Body of pancreas (tissue), 4 donors: ENCODE measurements around the gene HOXC4. TPM values are rescaled to one million over a fixed set of nuclear protein-coding genes. Genes with fewer than 3 reads are reported as not detected.

Source experiments
- ATAC-seq: fragments of 150-250 bp; one replicate; pipeline ENCODE4 v1.9.1; 2016
- DNase-seq, 4 donors: peaks; one replicate each; pipeline ENCODE4 v3.0.0-alpha.2; 2019
- H3K27ac ChIP-seq, 4 donors: fragments of 200-600 bp; sonication (generic); 1 replicate in 3 of 4; 2 replicates in 1 of 4; pipeline versions ENCODE4 v1.5.1 to v1.6.1; 2016 to 2019; ENCODE audit warnings: mild to moderate bottlenecking in 1 of 4, mixed read lengths in 1 of 4, moderate library complexity in 1 of 4
- H3K27me3 ChIP-seq, 2 donors: fragments of 200-600 bp; sonication (generic); one replicate each; pipeline ENCODE4 v1.6.0; 2016; ENCODE audit warnings: mild to moderate bottlenecking in 1 of 2
- H3K36me3 ChIP-seq, 2 donors: fragments of 200-600 bp; sonication (generic); replicated peaks in 1 of 2; 2 replicates each; pipeline ENCODE4 v1.5.1; 2016; ENCODE audit warnings: low read depth in 2 of 2; ENCODE audit not compliant: insufficient read depth in 1 of 2
- H3K4me1 ChIP-seq: fragments of 200-600 bp; sonication (generic); one replicate; pipeline ENCODE4 v1.6.0; 2016
- H3K4me3 ChIP-seq, 2 donors: fragments of 200-600 bp; sonication (generic); 1 replicate in 1 of 2; 2 replicates in 1 of 2; pipeline ENCODE4 v1.5.1; 2016 to 2019
- H3K9me3 ChIP-seq, 3 donors: fragments of 200-600 bp; sonication (generic); 1 replicate in 2 of 3; 2 replicates in 1 of 3; pipeline ENCODE4 v1.5.1; 2016
- POLR2A ChIP-seq, 3 donors: fragments of 450-650 bp; IDR thresholded peaks; one replicate each; pipeline ENCODE4 v1.6.1; 2016; ENCODE audit warnings: antibody characterized with exemption in 3 of 3, mild to moderate bottlenecking in 2 of 3
- WGBS, 2 donors: methylation state at CpG; one replicate each; pipeline ENCODE4 v1.1.5; 2017; 5-methylcytosine and 5-hydroxymethylcytosine counted together
- intact Hi-C: fragments of 100-400 bp; cut with DNase I; formaldehyde crosslinking; loops from one replicate; pipeline ENCODE4 v1.15.1; 2023
- total RNA-seq, 2 donors: library from RNA; depleted of rRNA; stranded (reverse); fragments of >200 nt; gene quantifications; one replicate each; pipeline ENCODE4 v1.1.0, GENCODE V29; 2016
- TF ChIP-seq, protein P1 (sequence below), 7 experiments: fragments of 450-650 bp in 4 of 7; fragments of 200-600 bp in 3 of 7; sonication (generic) in 3 of 7; IDR thresholded peaks; one replicate each; pipeline ENCODE4 v1.5.1; 2016 to 2019; ENCODE audit warnings: antibody characterized with exemption in 7 of 7

HOXC4 gene
- total RNA-seq, 2 donors from 2014 or later: not detected

DNA sequence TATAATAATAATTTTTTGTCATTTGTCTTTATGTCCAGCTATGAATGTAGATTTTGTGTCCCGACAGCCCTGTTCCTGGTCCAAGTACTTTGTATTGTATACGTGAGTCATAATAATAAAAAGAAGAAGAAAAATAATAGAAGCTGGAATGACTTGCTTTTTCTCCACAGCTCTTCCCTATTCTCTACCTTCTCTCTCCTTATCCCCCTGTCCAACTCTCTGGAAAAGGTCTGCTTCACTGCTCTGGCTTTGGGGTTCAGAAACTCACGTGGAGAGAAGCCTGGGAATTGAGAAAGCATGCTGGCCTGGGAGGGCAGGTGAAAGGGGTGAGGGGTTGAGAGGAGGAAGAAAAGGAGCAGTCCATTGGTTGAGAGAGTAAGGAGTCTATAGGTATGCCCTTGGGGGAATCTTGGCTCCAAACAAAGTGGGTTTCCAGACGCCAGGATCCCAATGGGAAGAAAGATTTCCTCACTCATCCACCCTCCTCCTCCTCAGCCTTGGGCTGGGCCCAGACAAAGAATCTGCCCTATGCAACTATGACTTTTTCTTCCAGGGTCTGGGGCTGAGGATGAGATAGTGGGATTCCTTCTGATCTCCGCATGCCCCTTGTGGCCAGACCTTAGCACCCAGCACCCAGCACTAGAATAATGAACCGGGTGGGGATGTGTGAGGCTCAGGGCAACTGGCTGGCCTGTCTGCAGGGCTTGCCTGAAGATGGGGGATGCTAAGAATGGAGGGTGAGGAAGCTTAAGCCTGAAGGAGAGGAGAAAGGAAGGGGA lies 40.8 kb upstream of the HOXC4 start:
- no peak for TF ChIP-seq POLR2A (IDR thresholded peaks at IDR 0.05)
- TF ChIP-seq, protein P1, sequence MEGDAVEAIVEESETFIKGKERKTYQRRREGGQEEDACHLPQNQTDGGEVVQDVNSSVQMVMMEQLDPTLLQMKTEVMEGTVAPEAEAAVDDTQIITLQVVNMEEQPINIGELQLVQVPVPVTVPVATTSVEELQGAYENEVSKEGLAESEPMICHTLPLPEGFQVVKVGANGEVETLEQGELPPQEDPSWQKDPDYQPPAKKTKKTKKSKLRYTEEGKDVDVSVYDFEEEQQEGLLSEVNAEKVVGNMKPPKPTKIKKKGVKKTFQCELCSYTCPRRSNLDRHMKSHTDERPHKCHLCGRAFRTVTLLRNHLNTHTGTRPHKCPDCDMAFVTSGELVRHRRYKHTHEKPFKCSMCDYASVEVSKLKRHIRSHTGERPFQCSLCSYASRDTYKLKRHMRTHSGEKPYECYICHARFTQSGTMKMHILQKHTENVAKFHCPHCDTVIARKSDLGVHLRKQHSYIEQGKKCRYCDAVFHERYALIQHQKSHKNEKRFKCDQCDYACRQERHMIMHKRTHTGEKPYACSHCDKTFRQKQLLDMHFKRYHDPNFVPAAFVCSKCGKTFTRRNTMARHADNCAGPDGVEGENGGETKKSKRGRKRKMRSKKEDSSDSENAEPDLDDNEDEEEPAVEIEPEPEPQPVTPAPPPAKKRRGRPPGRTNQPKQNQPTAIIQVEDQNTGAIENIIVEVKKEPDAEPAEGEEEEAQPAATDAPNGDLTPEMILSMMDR (IDR thresholded peaks at IDR 0.05): no peak
- ATAC-seq (no peak), DNase-seq (no peak)
- no peak overlapping the region for H3K4me3 ChIP-seq
- no peak overlapping the region for H3K27ac ChIP-seq
- H3K27me3 ChIP-seq: peaks cover 6 to 57% of the 10 kb centered on the region in 2 donors
- intact Hi-C loops: no loop called here
- no peaks in the 10 kb centered on the region for H3K36me3 ChIP-seq
- 24 to 36% methylated on average over 6 of the region's 6 CpGs for WGBS, 2 donors
- H3K4me1 ChIP-seq: peaks cover 15% of the 10 kb centered on the region
- H3K9me3 ChIP-seq: no peaks in the 10 kb centered on the region

DNA sequence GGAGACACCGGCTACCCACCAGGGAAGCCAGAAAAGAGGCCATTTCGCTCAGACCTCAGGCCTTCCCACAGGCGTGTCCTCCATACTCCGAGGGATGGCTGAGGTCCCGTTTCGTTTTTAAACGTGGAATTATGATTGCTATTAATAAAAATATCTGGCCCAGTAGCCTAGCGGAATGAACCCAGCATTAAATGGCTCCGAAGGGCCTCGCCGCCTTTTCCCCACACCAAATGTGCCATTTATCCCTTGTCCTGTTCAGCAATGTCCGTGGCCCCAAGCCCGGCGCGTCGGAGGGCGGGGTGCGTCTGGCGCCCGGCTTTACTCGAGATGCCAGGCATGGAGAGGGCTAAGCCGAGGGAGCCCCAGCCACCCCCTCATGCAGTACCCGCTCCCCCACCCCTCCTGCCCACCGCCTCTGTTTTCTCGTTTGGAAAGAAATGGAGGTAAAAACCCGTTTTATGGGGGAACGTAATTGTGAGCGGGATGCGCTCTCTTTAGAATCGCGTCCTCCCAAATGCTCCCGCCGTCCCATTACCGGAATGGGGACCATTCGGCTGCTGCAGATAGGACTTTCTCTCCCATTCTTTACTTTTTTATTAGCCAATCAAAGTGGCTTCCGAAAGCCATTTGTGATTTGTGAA lies 39.1 kb upstream of the HOXC4 start:
- TF ChIP-seq, protein P1 (IDR thresholded peaks at IDR 0.05): no peak
- TF ChIP-seq POLR2A (IDR thresholded peaks at IDR 0.05): no peak
- WGBS, 2 donors: 11 to 13% methylated on average over 35 to 36 of the region's 36 CpGs
- H3K9me3 ChIP-seq: no peaks in the 10 kb centered on the region
- no peak overlapping the region for H3K4me3 ChIP-seq
- peaks cover 21% of the 10 kb centered on the region for H3K4me1 ChIP-seq
- H3K27ac ChIP-seq: no peak overlapping the region
- ATAC-seq: no peak
- peaks cover 6 to 53% of the 10 kb centered on the region in 2 donors for H3K27me3 ChIP-seq
- intact Hi-C loops: no loop called here
- no peak for DNase-seq
- H3K36me3 ChIP-seq: no peaks in the 10 kb centered on the region

DNA sequence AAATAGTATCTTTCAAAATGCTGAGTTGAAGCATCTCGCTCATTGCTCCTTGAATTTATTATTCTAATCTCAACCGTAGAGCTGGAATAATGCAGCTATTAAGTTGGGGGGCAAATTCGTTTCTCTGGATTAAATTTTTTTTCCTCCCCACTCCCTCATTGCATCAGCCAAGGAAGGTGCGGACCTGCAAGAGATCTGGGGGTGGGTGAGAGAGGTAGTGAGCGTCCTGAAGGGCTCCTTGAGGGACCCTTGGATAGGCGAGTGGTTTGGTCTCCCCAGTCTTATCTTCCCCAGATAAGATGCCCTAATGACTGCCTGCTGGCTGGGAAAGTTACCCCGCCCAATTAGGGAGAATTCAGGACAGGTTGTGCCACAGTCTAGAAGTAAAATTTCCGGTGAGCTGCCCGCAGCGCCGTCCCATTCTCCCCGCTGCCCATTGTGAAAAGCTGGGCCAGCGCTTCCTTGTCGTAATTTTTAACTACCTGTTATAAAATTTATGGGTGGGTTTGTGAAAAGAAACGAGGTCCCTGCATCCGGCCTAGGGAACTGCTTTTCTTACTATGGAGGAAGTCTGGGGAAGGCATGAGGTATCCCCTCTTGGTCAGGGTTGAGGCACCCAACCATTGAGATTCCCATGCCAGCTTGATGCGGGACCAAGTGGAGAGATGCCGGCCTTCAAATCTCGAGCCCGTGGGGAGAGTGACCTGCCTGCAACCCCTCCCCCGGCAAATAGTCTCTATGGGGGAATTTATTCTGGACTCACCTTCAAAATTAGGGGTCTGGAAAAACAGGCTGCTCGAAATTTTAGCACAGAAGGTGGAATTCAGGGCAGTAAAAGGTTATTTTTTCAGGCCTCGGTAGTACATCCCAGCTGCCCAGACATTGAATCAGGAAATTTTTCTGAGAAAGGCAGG lies 38.4 kb upstream of the HOXC4 start:
- no peaks in the 10 kb centered on the region for H3K36me3 ChIP-seq
- no peak overlapping the region for H3K27ac ChIP-seq
- H3K4me1 ChIP-seq: peaks cover 25% of the 10 kb centered on the region
- H3K9me3 ChIP-seq: no peaks in the 10 kb centered on the region
- DNase-seq (no peak), ATAC-seq (no peak)
- H3K4me3 ChIP-seq: no peak overlapping the region
- TF ChIP-seq POLR2A (IDR thresholded peaks at IDR 0.05): no peak
- TF ChIP-seq, protein P1 (IDR thresholded peaks at IDR 0.05): no peak
- intact Hi-C loops: no loop called here
- 11 to 17% methylated on average over 23 of the region's 23 CpGs for WGBS, 2 donors
- H3K27me3 ChIP-seq: peaks cover 6 to 46% of the 10 kb centered on the region in 2 donors

DNA sequence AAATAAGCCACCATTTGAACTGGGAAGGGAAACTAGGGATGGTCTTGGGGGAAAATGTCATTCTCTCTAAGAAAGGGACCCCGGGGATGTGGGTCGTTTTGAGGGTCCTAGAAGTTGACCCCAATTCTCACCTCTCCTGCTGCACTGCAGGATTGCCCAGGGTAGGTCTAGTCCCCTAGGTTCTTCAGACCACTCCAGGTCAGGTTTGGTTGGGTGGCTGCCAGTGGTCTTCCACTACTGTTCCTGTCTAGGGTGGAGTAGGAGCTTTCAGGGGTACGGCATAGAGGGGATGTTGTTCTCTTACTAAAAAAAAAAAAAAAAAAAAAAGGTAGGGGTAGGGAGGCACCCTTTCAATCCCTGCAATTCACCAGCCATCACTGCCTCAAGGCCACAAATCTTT lies 37.6 kb upstream of the HOXC4 start:
- no peak for TF ChIP-seq POLR2A (IDR thresholded peaks at IDR 0.05)
- TF ChIP-seq, protein P1 (IDR thresholded peaks at IDR 0.05): no peak
- ATAC-seq: no peak
- intact Hi-C loops: no loop called here

More for the DNA sequence above, 37.6 kb upstream of the HOXC4 start:
- Histone ChIP-seq H3K36me3 (no peaks in the 10 kb centered on the region), H3K27me3 (peaks cover 6 to 39% of the 10 kb centered on the region in 2 donors), H3K4me1 (peaks cover 25% of the 10 kb centered on the region), H3K9me3 (no peaks in the 10 kb centered on the region), H3K4me3 (no peak overlapping the region), H3K27ac (no peak overlapping the region)
- 7 to 20% methylated on average over 3 of the region's 3 CpGs for WGBS, 2 donors
- no peak for DNase-seq
